ENCODE results near the gene LTBP1.
"Not testable (repeated sequence)": the region's sequence is repeated elsewhere in the genome, so short reads cannot be mapped to it uniquely, and the experiment has no call there.

The LTBP1 gene

DNA sequence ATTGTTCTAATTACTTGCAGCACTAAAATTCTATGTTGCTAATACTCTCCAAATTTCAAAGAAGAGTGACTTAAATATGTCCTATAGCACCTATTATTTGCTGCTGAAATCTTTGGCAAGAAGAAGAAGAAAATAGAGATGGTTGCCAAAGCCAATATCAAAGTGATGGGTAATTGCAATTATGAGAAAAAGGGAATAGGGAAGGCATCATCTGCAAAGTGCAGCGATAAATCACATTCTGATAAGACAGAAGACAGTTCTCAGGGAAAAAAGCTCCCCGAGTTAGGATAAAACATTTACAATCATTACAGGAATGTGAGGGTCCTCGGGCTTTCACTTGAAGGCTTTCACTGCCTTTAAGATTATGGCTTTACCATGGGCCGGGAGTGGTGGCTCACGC lies 457.6 kb downstream of the LTBP1 start:
- DNase-seq: no peak

DNA sequence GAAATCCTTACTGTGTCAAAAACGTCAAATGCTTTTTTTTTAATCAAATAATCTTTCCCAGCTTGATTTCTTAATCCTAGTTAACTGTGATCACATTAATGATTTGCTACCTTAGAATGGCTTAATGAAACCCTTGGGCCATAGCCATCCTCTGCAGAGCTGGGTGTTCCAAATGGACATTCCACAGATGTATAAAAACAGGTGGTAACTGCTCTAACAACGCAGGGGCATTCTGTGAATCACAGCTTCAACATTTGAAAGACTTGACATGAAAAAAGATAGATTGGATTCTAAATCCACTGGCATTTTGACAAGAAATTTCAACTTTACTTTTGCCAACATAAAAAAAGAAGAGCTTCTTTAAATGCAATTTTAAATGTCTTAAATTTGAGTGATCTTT lies 459.9 kb downstream of the LTBP1 start:
- DNase-seq: no peak

DNA sequence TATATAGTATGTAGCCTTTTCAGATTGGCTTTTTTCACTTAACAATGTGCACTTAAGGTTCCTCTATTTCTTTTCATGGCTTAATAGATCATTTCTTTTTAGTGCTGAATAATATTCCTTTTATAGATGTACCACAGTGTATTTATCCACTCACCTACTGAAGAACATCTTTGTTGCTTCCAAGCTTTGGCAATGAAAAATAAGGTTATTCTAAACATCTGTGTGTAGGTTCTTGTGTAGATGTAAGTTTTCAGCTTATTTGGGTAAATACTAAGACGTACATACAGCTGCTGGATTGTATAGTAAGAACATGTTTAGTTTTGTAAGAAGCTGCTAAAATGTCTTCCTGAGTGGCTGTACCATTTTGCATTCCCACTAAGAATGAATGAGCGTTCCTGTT lies 461.4 kb downstream of the LTBP1 start:
- DNase-seq: no peak

DNA sequence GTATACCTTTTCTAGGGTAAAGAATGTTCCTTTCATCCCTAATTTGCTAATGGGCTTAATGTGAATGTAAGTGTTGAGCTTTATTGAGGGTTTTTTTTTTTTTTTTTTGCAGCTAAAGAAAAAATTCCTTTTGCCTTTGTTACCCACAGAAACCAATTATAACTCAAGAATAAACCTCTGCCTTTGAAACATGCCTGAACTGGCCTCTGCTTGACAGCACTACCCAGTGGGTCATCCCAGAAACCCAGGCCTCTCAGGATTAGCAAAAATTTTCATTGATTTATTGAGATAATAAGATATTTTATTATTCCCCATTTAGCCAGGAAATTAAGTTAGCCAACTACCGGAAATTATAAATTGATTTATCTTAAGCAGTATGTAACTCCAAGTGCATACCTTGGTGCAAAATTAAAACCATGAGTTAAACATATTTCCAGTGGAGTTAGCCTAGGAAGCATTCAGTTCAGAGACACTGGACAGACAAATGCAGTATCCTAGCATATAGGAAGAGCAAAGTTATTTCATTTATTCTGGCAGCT lies 462.7 kb downstream of the LTBP1 start:
- DNase-seq: no peak

DNA sequence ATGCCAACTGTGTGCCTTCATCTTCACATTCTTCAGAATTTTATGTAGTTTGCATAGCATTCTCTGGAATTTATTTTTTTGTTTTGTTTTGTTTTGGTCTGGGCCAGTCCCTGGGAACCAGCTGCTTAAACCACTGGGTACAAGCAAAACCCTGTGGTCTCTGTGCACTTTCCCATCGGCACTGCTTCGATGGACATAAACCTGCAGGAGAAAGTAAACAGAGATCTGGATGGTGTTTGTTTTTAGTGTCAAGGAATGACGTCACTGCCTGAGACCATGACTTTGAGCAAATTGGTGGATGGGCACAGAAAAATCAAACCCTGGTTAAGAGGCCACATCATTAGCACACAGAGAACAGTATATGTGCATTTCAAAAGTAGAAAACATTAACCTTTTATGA lies 465.0 kb downstream of the LTBP1 start:
- DNase-seq: no peak

DNA sequence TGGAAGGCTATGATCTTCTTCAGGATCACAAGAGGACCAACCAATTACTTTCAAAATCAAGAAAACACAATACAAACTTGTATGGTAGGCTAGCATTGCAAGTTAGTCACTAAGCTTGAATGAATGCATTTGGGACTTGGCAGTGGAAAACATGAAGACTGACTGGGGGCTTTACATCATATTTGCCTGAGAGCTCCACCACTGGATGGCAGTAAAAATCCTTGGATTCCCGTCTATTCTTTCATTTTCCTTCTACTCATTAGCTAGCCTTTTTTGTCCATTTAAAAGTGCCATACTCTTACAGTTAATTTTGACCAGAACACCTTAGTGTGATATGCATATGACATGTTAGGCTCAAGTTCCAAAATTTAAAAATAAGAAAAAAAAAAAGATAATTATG lies 466.2 kb downstream of the LTBP1 start:
- DNase-seq: no peak

DNA sequence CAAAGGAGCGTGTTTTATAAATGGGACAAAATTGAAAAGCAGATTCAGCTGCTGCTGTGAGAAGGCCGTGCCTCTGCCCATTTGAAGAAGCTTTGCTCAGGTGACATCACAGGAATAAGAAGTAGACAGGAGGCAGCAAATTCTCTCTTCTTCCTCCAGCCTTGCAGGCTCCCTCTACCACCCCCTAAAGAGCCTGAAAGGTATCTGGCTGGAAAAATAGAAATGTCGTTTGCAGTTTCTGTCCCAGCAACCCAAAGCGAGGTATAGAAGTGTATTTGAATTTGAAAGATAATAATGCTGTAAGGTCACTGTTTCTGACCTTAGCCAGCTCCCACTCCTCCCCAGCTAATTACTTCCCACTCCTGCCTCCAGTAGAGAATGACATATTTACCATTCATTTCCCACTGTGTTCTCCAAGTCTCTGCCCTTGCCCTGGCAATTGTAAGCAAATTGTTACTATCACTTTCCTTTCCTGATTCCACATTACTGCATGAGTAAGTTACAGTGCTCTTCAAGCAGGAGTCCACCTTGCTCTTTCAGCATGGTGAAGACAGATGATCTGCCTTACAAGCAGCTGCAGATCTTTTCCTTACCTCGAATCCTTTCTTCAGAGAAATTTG lies 472.9 kb downstream of the LTBP1 start:
- DNase-seq: no peak

DNA sequence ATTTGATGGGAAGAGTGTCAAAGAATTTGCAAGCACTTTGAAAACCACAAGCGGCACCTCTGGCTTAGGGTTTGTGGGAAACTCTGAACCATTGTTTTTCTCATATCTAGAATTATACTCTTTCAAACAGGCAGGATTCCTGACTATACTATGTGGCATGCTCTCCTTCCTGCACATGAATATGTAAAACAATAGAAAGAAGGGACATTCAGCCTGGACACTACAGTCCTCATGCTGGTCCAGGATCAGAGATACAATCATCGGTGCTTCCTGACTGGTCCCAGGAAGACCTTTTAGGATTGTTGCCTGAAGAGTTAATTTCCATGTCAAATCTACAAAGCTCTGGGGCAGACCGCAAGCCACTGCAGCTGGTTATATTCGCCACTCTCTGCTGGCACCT lies 474.0 kb downstream of the LTBP1 start:
- DNase-seq: no peak

DNA sequence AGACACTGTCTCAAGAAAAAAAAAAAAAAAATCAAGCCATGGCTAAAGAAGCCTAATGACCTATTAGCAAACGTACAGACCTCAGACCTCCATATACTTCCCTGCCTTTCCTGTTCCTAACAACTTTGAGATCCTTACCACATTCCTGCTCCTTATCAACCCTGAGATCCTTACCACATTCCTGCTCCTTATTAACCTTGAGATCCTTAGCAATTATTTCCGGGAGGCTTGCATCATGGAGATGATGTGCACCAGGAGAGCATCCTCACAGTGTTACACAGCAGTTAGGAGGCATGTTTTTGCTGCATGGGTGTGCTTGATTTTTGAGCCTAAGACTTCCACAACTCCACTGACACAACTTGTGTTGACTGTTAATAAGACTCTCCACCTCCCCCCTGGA lies 475.1 kb downstream of the LTBP1 start:
- DNase-seq: no peak

DNA sequence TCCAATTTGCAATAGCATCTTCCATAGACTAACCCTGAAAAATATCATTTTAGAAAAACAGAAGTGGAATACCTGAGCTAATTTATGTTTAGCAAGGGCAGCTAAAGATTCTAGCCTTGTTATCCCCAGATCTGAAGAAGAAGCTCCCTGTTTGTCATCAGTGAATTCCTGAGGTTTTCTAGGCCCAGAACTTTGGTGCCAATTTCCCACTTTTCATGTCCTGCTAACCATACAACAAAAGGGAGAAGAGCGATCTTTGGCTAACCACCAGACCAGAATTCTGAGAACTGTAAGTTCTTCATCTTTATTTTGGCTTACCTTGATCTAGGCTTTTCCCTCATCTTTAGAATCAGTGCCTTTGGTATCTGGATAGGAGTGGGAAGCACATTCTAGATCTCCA lies 478.4 kb downstream of the LTBP1 start:
- no peak for DNase-seq

DNA sequence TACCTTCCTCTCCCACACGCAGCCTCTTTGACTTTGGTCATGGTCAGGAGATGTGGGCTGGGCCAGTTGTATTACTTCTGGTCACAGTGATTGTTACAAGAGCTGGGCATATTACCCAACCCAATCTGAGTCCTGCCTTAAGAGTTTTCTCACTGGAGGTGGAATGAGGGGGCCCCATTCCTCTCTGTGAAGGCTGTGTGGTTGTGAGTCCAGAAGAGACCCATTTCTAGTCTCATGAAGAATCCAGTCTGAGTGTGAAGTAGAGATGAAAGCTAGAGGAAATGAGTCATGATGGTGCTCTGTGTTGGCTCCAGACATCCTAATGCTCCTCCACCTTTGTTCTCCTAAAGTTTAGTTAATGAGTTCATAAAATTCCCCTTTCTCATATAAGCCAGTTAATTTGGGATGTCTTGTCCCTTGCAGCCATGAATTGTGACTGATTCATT lies 478.9 kb downstream of the LTBP1 start:
- no peak for DNase-seq

DNA sequence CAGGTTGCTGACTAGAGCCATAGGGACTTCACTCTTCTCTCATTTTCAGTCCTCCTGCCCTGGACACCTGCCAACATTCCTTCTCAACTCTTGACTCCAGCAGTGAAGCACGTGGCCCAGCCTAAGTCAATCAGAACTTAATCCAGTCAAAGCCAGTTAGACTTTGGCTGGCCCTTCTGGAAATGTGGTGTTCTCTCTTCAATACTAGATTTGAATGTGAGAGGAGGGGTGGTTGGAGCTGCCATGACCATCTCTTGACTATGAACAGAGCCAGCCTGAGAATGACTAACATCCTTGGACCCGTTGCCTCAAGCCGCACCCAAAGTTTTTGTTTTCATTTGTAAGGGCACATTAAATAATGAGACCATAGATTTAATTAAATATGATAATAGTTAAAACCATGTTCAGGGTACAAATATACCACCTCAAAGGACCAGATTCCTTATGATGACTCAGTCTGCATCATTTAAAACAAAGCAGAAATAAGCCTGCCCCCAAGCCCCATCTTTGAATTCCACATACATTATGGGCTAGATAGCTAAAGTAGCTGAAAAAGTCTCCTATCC lies 480.0 kb downstream of the LTBP1 start:
- DNase-seq: no peak

DNA sequence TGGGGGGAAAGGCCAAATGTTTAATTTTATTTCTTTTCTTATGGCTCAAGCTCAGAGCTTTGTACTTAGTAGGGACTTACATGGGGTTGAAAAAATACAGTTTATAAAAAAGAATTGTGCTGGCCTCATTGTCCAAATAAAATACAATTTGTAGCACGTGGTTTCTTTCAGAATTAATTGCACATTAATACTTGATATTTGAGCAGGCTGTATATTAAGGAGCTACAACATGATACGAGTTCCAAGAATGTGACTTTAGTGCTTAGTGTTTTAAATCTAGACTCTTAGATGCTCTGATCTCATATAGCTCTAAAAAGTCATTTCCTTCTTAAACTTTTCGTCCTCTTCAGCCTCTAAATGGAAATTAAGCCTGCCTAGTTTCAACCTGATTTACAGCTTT lies 483.3 kb downstream of the LTBP1 start:
- DNase-seq: no peak

DNA sequence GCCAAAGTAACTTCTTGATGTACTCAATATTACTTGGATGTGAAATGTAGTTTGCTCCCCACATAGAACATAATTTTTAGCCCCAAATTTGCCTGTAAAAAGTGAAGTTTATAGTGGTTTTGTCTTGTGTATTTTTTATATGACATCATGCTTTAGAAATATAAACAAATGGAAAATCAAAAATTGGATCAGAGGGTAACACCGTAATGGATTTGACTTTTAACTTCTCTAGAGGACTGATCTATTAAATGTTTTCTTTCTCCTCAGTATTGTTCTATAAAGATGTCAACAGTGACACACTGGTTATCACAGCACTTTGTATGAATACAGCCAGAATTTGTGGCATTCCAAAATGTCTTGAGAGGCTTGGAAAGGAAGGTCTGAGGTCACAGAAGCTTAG lies 484.1 kb downstream of the LTBP1 start:
- no peak for DNase-seq

DNA sequence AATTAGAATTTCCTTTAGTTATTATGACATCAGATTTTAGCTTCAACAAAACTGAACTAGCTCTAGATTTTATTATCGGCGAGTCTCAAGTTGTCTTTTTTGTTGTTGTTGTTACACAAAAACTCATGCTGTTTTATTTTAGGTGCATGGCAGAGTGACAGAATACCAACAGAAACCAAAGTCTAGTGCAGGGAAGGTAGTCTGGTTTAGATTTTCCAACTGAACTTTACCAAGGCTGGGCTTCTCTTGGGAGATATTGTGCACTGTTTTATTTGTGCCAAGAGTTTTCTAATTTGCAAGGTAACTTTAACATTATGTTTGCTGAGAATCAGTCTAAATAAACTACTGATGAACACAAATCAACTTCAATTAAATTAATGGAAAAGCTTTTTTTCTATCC lies 486.1 kb downstream of the LTBP1 start:
- DNase-seq: no peak

DNA sequence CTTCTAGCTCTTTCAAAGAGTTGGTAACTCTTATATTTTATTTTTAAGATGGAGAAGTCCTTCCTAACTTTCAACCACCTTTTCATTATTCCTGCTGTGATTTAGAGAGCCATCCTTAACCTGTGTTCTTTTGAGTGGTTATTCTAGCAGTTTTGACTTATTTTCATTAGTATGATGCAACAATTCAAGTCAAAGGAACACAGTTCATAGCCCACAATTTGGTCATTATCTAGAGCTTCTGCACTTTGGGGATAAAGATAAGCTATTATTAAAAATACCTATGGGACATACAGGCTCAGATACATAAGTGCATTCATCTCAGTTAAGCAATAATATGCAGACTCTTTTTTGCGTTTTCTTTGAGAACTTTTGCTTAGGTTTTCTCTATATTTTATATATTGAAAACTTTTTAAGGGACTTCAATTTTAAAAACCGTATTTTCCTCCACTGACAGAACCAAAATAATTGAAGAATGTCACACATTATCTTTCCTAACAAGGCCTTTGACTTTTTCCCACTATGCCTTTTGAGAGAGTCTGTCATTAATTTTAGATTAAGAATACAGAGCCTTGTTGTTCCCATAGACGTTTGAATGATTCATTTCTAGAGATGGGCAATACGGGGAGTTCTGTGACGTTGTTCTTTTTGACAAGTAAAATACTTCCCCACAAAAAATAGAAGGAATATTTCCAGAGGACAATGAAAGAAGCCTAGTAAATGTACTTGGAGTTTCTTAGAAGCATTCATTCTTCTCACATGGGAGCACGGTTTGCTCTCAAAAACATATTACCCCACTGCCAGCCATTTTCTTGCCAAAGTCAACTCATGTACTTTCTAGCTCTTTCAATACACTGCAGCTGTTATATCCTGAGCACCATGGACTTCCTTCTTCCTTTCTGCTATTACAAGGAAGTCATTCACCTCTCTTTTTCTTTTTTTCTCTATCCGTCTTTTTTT lies 486.8 kb downstream of the LTBP1 start:
- DNase-seq: no peak

DNA sequence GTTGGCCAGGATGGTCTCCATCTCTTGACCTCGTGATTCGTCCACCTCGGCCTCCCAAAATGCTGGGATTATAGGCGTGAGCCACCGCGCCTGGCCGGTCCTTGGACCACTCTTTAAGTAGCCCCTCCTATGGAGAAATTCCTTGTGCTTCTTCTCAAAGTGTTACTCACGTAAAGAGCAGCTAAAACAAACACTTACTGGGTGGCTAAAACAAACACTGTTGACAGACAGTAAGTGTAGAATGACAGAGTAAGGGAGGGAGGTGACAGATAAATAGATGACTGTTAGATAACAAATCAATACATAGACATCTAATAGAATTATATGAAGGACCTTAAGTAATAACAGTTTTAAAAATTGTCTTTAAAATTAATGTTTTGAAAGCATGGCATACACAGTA lies 488.8 kb downstream of the LTBP1 start:
- no peak for DNase-seq

DNA sequence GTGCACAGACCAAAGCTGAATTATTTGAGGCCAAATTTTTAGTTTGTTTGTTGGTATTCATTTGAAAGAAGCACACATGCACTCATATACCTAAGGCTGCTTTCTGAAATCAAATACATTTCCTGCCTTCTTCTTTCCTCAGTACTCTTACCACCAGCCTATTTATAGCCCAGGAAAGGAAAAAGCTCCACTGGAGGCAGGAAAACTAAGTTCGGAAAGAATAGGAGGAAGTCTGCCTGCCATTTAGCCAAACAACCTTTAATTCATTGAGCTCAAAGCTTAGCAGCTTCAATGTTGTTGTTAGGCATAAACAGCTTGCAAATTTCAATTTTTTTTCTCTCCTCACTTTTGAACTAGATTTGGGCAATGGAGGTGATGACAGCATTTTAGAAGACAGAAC lies 489.3 kb downstream of the LTBP1 start:
- DNase-seq: no peak

DNA sequence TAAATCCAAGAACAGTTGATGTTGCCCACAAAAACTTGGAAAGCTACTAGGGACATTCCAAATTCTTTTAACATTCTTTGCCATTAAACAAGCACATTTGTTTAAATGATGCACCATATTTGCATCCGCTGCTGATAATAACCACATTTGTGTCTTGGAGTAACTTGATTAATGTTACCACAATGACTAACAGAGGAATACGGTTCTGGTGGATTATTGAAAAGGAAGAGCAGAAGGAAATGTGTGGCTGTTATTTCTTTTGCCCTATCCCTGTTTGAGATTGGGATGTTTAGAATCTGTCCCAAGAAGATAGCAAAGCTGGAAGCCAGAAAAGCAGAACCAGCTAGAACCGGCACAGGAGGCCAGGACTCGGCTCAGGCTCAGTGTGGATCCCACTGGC lies 490.5 kb downstream of the LTBP1 start:
- DNase-seq: no peak

DNA sequence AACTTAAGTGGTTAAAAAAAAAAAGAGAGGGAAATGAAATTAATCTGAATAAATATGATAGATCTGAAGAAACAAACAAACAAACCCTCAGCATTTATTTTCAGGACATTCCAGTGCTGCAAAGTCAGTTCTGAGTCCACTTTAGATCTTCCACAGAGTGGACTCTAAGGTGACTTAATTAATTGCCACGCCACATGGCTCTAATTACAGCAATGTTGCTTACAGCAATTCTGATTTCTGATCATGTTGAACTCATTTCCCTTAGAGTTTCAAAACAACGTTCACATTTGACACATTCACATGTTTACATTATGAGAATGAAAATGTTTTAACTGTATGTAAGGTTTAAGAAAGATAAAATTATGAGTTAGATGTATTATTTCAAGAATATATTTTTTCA lies 491.1 kb downstream of the LTBP1 start:
- DNase-seq: no peak

DNA sequence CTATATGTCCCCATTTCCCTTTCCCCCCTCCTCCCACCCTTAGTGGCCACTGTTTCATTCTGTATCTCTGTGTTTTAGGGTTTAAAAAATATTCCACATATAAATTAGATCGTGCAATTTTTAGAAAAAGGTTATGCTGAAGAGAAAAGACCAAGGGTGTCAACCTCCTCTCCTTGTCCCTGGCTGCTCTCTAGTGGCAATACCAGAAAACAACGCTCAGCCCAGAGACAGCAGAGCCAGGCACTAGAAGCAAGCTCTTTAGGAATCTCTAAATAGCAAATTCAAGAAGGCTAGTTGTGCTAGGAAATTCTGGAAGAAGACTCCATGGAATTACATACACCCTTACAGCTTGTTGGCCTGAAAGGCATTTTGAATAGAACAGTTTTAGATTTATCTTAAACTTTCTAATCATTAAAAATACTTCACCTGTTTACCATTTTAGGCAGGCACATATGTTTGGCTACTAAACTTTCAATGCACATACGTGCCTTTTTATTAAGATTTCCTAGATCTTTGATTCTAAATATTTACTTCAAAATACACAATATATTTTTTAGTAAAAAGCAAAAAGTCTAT lies 494.6 kb downstream of the LTBP1 start:
- peak; percentile 4 for DNase-seq

DNA sequence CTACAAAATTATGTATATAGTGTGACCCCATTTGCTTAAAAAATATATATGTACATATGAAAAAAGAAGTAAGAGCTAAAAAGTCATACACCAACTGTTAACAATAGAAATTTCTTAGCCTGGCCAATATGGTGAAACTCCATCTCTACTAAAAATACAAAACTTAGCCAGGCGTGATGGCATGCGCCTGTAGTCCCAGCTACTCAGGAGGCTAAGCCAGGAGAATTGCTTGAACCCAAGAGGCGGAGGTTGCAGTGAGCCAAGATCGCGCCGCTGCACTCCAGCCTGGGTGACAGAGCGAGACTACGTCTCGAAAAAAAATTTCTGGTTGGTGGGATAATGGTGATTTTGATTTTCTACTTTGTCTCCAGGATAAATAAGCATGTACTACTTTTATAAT lies 495.3 kb downstream of the LTBP1 start:
- not testable (repeated sequence) for DNase-seq

DNA sequence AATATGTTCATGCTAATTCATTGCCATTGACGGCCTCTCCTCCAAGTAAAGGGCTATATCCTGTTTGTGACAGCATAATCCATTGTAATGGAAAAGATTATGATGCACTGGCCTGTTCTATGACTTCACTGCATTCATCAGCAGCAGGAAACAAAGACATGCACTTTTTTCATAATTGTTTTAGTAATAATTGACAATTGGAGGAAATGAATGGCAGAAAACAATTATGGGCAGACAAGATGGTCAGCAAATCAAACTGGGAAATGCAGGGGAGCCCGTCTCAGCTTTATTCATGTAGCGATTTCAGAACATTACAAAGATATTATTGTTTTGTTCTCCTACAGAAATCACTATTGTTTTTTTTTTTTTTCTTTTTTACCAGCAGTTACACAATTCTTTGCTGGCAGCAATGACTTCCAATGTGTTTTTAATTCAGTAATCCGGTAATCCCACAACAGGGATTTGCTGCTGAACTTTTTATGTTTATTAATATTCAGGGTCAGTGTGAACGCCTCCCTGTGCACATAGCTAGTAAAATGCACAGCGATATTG lies 495.9 kb downstream of the LTBP1 start:
- DNase-seq: no peak

Measured in CD4-positive, alpha-beta T cell treated with Interleukin-17A for 4 hours (primary cell).